ENCODE results near the gene TBC1D16. TPM values are rescaled to one million over a fixed set of nuclear protein-coding genes. Genes with fewer than 3 reads are reported as not detected.

TBC1D16 gene
- total RNA-seq, 1 experiment from 2014 or later, result 85.8 TPM

GRCh38 chr17:79888009-79888540 is 147.6 kb downstream of the TBC1D16 start:
- Histone ChIP-seq H3K4ac (ENCODE audit: low read depth, low read length) (no peak overlapping the region), H3K14ac (ENCODE audit: insufficient read depth, low read length) (no peak overlapping the region), H2BK20ac (ENCODE audit: low read depth, low read length, poor library complexity, severe bottlenecking) (no peak overlapping the region), H3K27me3 (ENCODE audit: insufficient read depth, low read length) (no peaks in the 10 kb centered on the region), H2BK15ac (ENCODE audit: low read depth, low read length) (no peak overlapping the region), H3K18ac (ENCODE audit: insufficient read length, low read depth, low read length) (no peak overlapping the region), H3K79me1 (ENCODE audit: insufficient read depth, low read depth, low read length, poor library complexity, severe bottlenecking) (no peaks in the 10 kb centered on the region), H3K4me2 (ENCODE audit: insufficient read depth, insufficient read length, low read length) (no peak overlapping the region), H3K23me2 (ENCODE audit: insufficient read length, low read depth, low read length, poor library complexity, severe bottlenecking) (no peaks in the 10 kb centered on the region), H4K8ac (replicated peaks; ENCODE audit: insufficient read length, low read depth, low read length) (no peak overlapping the region), H2AFZ (ENCODE audit: low read length) (no peak overlapping the region), H3K79me2 (ENCODE audit: insufficient read depth, low read length) (no peaks in the 10 kb centered on the region), H4K5ac (ENCODE audit: insufficient read length, low read depth, low read length) (no peak overlapping the region), H2AK5ac (ENCODE audit: insufficient read length, low read length) (no peak overlapping the region), H3K27ac (ENCODE audit: insufficient read length, low read depth, low read length) (no peak overlapping the region), H3K56ac (ENCODE audit: insufficient read length, low read depth, low read length) (no peak overlapping the region), H2BK5ac (ENCODE audit: insufficient read length, low read length) (no peak overlapping the region), H3K4me1 (ENCODE audit: insufficient read depth, low read length) (no peaks in the 10 kb centered on the region; the same call in 1 of the 2 replicates), H3T11ph (ENCODE audit: low read length) (no peak overlapping the region), H2BK12ac (ENCODE audit: insufficient read length, low read depth, low read length) (no peak overlapping the region), H3K9me3 (ENCODE audit: control insufficient read depth, low read depth, low read length) (no peaks in the 10 kb centered on the region), H2BK120ac (ENCODE audit: low read depth, low read length, poor library complexity, severe bottlenecking) (no peak overlapping the region), H3K9ac (ENCODE audit: extremely low read depth, insufficient read length, low read length) (no peak overlapping the region), H4K20me1 (ENCODE audit: control insufficient read depth, insufficient read depth, insufficient read length) (no peaks in the 10 kb centered on the region), H3K23ac (ENCODE audit: insufficient read length, low read depth, low read length) (no peak overlapping the region), H4K91ac (ENCODE audit: insufficient read length, low read depth, low read length) (no peak overlapping the region)
- Mint-ChIP-seq H3K27ac (no peak overlapping the region), H3K4me3 (no peak overlapping the region), H3K36me3 (ENCODE audit: insufficient read depth in 1 of 3, low read depth in 3 of 3) (no peaks in the 10 kb centered on the region), H3K27me3 (ENCODE audit: low read depth) (peaks cover 53% of the 10 kb centered on the region), H3K4me1 (no peaks in the 10 kb centered on the region; a peak in 2 of 4 replicates), H3K9me3 (no peaks in the 10 kb centered on the region)
- no peak for DNase-seq
- WGBS (ENCODE audit: extremely low coverage, insufficient read length, low lambda C conversion rate), result no CpG with 5 or more reads among the region's 17 CpGs
- no peak for TF ChIP-seq CTCF (conservative IDR thresholded peaks at IDR 0.05)
